ENCODE measurements around the gene ANKRD33B.

Gene ANKRD33B

DNA sequence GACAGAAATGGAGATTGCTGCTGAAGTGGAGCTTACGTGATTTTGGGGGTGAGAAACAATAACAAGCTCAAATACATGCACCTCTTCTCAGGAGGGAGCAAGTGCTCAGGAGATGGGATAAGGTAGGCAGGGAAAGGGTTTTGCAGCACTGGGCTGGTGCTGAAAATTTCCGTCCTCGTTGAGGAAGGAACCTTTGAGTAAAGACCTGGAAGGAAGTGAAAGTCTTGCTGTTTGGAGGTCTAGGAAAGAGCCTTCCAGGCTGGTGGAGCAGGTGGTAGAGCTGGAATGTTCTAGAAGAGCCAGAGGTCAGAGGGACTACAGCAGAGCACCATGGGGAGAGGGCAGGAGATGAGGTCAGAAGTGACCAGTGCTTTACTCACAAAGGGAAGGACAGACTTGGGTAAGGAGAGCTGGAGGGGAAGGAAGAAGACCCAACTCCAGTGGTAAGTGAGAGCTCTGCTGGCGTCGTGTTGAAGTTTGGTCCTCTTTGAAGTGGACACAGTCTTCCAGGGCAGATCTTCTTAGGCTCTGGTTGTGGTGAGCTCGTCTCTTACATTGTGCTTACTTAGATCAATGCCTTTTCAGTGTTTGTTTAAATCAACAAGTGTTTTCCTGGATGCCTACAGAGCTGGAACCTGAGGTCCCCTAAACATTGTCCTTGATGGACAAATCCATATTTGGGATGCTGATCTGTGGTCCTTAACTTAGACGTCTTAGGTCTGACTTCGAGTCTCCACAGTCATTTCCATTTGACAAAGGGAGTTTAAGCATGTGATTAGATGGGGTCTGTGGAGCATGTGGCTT, 21.0 kb downstream of the ANKRD33B start:
- no peak overlapping the region for H2AFZ ChIP-seq (ENCODE audit: low read depth, low read length)
- no peaks in the 10 kb centered on the region for H3K9me3 ChIP-seq (ENCODE audit: control insufficient read depth, low read length)
- H3K27me3 ChIP-seq (ENCODE audit: control insufficient read depth in 1 of 2, insufficient read depth in 1 of 2, low read length in 2 of 2) = no peaks in the 10 kb centered on the region
- H2BK12ac ChIP-seq (ENCODE audit: low read length in 2 of 2) = no peak overlapping the region
- DNase-seq = no peak
- no peak overlapping the region for H3K14ac ChIP-seq (ENCODE audit: low read length in 2 of 2)
- no peak overlapping the region for H2AK5ac ChIP-seq (ENCODE audit: low read length, severe bottlenecking)
- no peak overlapping the region for H2BK5ac ChIP-seq (ENCODE audit: low read depth, low read length, poor library complexity, severe bottlenecking)
- peaks cover 6% of the 10 kb centered on the region for H3K4me1 ChIP-seq (ENCODE audit: control insufficient read depth, insufficient read depth, low read depth, low read length)
- H4K8ac ChIP-seq (ENCODE audit: low read length) = no peak overlapping the region
- no peak overlapping the region for H4K91ac ChIP-seq (ENCODE audit: low read length)
- H3K4me3 ChIP-seq (ENCODE audit: insufficient read depth in 1 of 2, low read depth in 1 of 2, low read length in 2 of 2) = no peak overlapping the region
- H2BK120ac ChIP-seq (ENCODE audit: low read depth, low read length) = no peak overlapping the region
- H3K9ac ChIP-seq (ENCODE audit: low read length) = no peak overlapping the region
- no peak overlapping the region for H3K4ac ChIP-seq (ENCODE audit: low read depth in 1 of 2, low read length in 2 of 2)
- H3K79me1 ChIP-seq (replicated peaks; ENCODE audit: low read length, poor library complexity, severe bottlenecking) = peaks cover 45% of the 10 kb centered on the region
- H3K23ac ChIP-seq (ENCODE audit: low read length in 2 of 2) = no peak overlapping the region
- WGBS = 96% methylated on average over 8 of the region's 8 CpGs
- no peak overlapping the region for H2BK15ac ChIP-seq (ENCODE audit: low read depth, poor library complexity, severe bottlenecking)
- H3K4me2 ChIP-seq (ENCODE audit: low read length, poor library complexity, severe bottlenecking) = no peak overlapping the region
- H3K27ac ChIP-seq (ENCODE audit: low read length, poor library complexity, severe bottlenecking) = no peak overlapping the region
- no peak overlapping the region for H3K18ac ChIP-seq (ENCODE audit: low read depth in 1 of 2, low read length in 2 of 2)
- peaks cover 0 to 15% of the 10 kb centered on the region in 2 experiments for H3K36me3 ChIP-seq (ENCODE audit: control insufficient read depth in 1 of 2, insufficient read depth in 2 of 2, low read depth in 1 of 2, low read length in 2 of 2)

DNA sequence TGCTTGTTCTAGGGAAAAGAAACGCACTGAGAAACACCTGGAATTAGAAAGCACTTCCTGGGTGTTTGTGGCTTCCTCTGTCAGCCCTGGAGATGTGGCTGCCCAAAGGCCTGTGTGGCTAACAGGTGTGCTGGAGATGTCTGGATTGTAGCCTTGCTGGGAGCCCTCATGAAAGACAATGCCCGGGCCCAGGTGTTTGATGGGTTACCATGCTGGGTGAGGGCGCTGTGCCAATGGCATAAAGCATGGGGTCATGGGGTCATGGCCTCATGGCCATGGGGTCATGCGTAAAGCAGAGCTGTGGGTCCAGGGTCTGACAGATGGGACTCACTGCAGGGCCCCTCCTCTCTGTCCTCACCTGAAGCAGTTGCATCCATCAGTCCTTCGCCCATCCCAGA, 21.6 kb downstream of the ANKRD33B start:
- Histone ChIP-seq H2BK12ac (ENCODE audit: low read length in 2 of 2) (no peak overlapping the region), H3K4ac (ENCODE audit: low read depth in 1 of 2, low read length in 2 of 2) (no peak overlapping the region), H2AK5ac (ENCODE audit: low read length, severe bottlenecking) (no peak overlapping the region), H4K8ac (ENCODE audit: low read length) (no peak overlapping the region), H3K36me3 (ENCODE audit: control insufficient read depth in 1 of 2, insufficient read depth in 2 of 2, low read depth in 1 of 2, low read length in 2 of 2) (peaks cover 0 to 15% of the 10 kb centered on the region in 2 experiments), H3K27ac (ENCODE audit: low read length, poor library complexity, severe bottlenecking) (no peak overlapping the region), H2AFZ (ENCODE audit: low read depth, low read length) (no peak overlapping the region), H3K79me1 (replicated peaks; ENCODE audit: low read length, poor library complexity, severe bottlenecking) (peaks cover 39% of the 10 kb centered on the region), H3K9me3 (ENCODE audit: control insufficient read depth, low read length) (no peaks in the 10 kb centered on the region), H3K4me1 (ENCODE audit: control insufficient read depth, insufficient read depth, low read depth, low read length) (peaks cover 4% of the 10 kb centered on the region), H2BK120ac (ENCODE audit: low read depth, low read length) (no peak overlapping the region), H3K23ac (ENCODE audit: low read length in 2 of 2) (no peak overlapping the region), H3K4me3 (ENCODE audit: insufficient read depth in 1 of 2, low read depth in 1 of 2, low read length in 2 of 2) (no peak overlapping the region), H2BK15ac (ENCODE audit: low read depth, poor library complexity, severe bottlenecking) (no peak overlapping the region), H3K14ac (ENCODE audit: low read length in 2 of 2) (no peak overlapping the region), H3K27me3 (ENCODE audit: control insufficient read depth in 1 of 2, insufficient read depth in 1 of 2, low read length in 2 of 2) (no peaks in the 10 kb centered on the region), H3K18ac (ENCODE audit: low read depth in 1 of 2, low read length in 2 of 2) (no peak overlapping the region), H3K4me2 (ENCODE audit: low read length, poor library complexity, severe bottlenecking) (no peak overlapping the region), H3K9ac (ENCODE audit: low read length) (no peak overlapping the region), H4K91ac (ENCODE audit: low read length) (no peak overlapping the region), H2BK5ac (ENCODE audit: low read depth, low read length, poor library complexity, severe bottlenecking) (no peak overlapping the region)
- DNase-seq = no peak
- WGBS = 96% methylated on average over 5 of the region's 5 CpGs

DNA sequence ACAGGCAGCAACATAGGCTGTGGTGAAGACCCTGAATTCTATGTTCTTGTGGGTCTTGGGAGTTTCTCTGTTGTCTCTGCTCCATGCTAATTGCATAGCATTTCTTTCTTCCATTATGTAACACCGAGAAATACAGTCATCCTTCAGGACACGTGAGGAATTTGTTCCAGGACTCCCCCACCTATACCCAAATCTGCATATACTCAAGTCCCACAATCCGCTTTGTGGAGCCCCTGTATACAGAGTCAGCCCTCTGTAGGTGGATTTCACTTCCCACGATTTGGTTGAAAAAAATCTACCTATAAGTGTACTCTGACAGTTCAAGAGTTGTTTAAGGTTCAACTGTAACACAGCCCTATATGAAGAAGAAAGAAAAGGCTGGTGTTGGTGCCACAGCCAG, 22.1 kb downstream of the ANKRD33B start:
- no peak overlapping the region for H3K14ac ChIP-seq (ENCODE audit: low read length in 2 of 2)
- H2BK120ac ChIP-seq (ENCODE audit: low read depth, low read length) = no peak overlapping the region
- H3K4me3 ChIP-seq (ENCODE audit: insufficient read depth in 1 of 2, low read depth in 1 of 2, low read length in 2 of 2) = no peak overlapping the region
- H3K27ac ChIP-seq (ENCODE audit: low read length, poor library complexity, severe bottlenecking) = no peak overlapping the region
- no peaks in the 10 kb centered on the region for H3K9me3 ChIP-seq (ENCODE audit: control insufficient read depth, low read length)
- no peak overlapping the region for H2BK5ac ChIP-seq (ENCODE audit: low read depth, low read length, poor library complexity, severe bottlenecking)
- no peak overlapping the region for H3K4me2 ChIP-seq (ENCODE audit: low read length, poor library complexity, severe bottlenecking)
- H3K23ac ChIP-seq (ENCODE audit: low read length in 2 of 2) = no peak overlapping the region
- no peak for DNase-seq
- no peak overlapping the region for H3K4ac ChIP-seq (ENCODE audit: low read depth in 1 of 2, low read length in 2 of 2)
- H3K4me1 ChIP-seq (ENCODE audit: control insufficient read depth, insufficient read depth, low read depth, low read length) = peaks cover 4% of the 10 kb centered on the region
- H3K9ac ChIP-seq (ENCODE audit: low read length) = no peak overlapping the region
- no peak overlapping the region for H2BK12ac ChIP-seq (ENCODE audit: low read length in 2 of 2)
- no peak overlapping the region for H4K8ac ChIP-seq (ENCODE audit: low read length)
- H3K79me1 ChIP-seq (replicated peaks; ENCODE audit: low read length, poor library complexity, severe bottlenecking) = peaks cover 34% of the 10 kb centered on the region
- peaks cover 0 to 12% of the 10 kb centered on the region in 2 experiments for H3K36me3 ChIP-seq (ENCODE audit: control insufficient read depth in 1 of 2, insufficient read depth in 2 of 2, low read depth in 1 of 2, low read length in 2 of 2)
- no peak overlapping the region for H2AK5ac ChIP-seq (ENCODE audit: low read length, severe bottlenecking)
- H2BK15ac ChIP-seq (ENCODE audit: low read depth, poor library complexity, severe bottlenecking) = no peak overlapping the region
- WGBS = 84% methylated on average over 3 of the region's 4 CpGs
- H3K27me3 ChIP-seq (ENCODE audit: control insufficient read depth in 1 of 2, insufficient read depth in 1 of 2, low read length in 2 of 2) = no peaks in the 10 kb centered on the region
- no peak overlapping the region for H4K91ac ChIP-seq (ENCODE audit: low read length)
- H3K18ac ChIP-seq (ENCODE audit: low read depth in 1 of 2, low read length in 2 of 2) = no peak overlapping the region
- H2AFZ ChIP-seq (ENCODE audit: low read depth, low read length) = no peak overlapping the region

DNA sequence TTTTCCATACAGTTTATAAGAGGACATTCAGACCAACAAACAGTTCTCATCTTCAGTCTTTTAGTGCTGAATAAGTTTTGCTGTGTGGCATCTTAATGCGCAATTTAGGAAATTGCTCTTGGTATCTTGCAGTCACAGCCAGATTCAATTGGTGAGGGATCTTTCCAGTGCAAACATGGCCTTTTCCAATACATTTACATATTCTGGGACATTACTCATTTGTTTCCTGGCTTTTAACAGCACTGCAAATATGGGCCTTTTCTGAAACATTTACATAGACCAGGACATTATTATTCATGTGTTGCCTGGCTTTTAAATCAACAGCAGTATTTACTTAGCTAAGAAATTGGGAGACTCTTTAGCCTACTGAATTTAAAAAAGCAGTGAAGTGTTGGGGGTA, 22.7 kb downstream of the ANKRD33B start:
- Histone ChIP-seq H3K79me1 (replicated peaks; ENCODE audit: low read length, poor library complexity, severe bottlenecking) (peaks cover 30% of the 10 kb centered on the region), H2BK12ac (ENCODE audit: low read length in 2 of 2) (no peak overlapping the region), H3K18ac (ENCODE audit: low read depth in 1 of 2, low read length in 2 of 2) (no peak overlapping the region), H4K8ac (ENCODE audit: low read length) (no peak overlapping the region), H3K9me3 (ENCODE audit: control insufficient read depth, low read length) (no peaks in the 10 kb centered on the region), H2BK120ac (ENCODE audit: low read depth, low read length) (no peak overlapping the region), H3K27me3 (ENCODE audit: control insufficient read depth in 1 of 2, insufficient read depth in 1 of 2, low read length in 2 of 2) (no peaks in the 10 kb centered on the region), H3K27ac (ENCODE audit: low read length, poor library complexity, severe bottlenecking) (no peak overlapping the region), H3K23ac (ENCODE audit: low read length in 2 of 2) (no peak overlapping the region), H4K91ac (ENCODE audit: low read length) (no peak overlapping the region), H3K4me2 (ENCODE audit: low read length, poor library complexity, severe bottlenecking) (no peak overlapping the region), H2AK5ac (ENCODE audit: low read length, severe bottlenecking) (no peak overlapping the region), H3K9ac (ENCODE audit: low read length) (no peak overlapping the region), H2BK15ac (ENCODE audit: low read depth, poor library complexity, severe bottlenecking) (no peak overlapping the region), H2AFZ (ENCODE audit: low read depth, low read length) (no peak overlapping the region), H3K4me1 (ENCODE audit: control insufficient read depth, insufficient read depth, low read depth, low read length) (peaks cover 1% of the 10 kb centered on the region), H3K36me3 (ENCODE audit: control insufficient read depth in 1 of 2, insufficient read depth in 2 of 2, low read depth in 1 of 2, low read length in 2 of 2) (peaks cover 0 to 12% of the 10 kb centered on the region in 2 experiments), H3K4me3 (ENCODE audit: insufficient read depth in 1 of 2, low read depth in 1 of 2, low read length in 2 of 2) (no peak overlapping the region), H3K14ac (ENCODE audit: low read length in 2 of 2) (no peak overlapping the region), H3K4ac (ENCODE audit: low read depth in 1 of 2, low read length in 2 of 2) (no peak overlapping the region), H2BK5ac (ENCODE audit: low read depth, low read length, poor library complexity, severe bottlenecking) (no peak overlapping the region)
- no peak for DNase-seq
- WGBS = 100% methylated on average over 1 of the region's 1 CpG
